Urothelium cell line (cell line): ENCODE results near the gene KCNJ11.
"Not testable (repeated sequence)": the region's sequence is repeated elsewhere in the genome, so short reads cannot be mapped to it uniquely, and the experiment has no call there.

Experiments
- DNase-seq: peaks from one replicate; pipeline ENCODE4 v3.0.0; 2011; ENCODE audit warnings: low spot score, mixed read lengths
- FAIRE-seq: peaks from 2 replicates; lab custom pipeline; 2011; peaks lifted over from hg19 to GRCh38; lab: Jason Lieb, UNC

KCNJ11 gene

DNA sequence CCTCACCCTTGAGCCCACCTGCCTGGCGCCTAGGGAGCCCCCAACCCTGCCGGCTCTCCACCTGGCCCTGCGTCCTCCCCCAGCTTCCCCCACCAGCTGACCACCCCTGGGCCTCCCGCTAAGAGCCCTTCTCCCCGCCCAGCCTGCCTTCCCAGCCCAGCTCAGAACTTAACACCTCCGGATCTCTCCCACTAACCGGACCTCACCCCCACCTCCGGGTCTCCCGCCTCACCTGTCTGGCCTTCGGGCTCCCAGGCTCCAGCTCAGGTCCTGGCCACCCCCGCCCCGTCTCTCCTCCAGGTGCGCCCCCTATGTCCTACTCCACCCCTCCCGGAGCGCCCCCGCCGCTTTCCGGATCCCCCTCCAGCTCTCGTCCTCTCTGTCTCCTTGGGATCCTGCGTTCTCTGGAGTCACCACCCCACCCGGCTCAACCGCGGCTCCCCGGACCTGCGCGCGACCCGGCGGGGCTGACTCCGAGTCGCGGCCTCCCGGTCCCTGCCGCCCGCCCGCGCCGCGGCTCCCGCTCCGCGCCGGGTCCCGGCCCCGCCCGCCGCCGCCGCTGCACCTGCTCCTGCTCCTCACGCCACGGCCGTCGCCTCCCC is at the start of gene KCNJ11:
TSS of gene KCNJ11 (minus strand) at position 51 of the 602 bp plus-strand sequence. CDS start 568 bp downstream, outside the sequence.
- FAIRE-seq (no peak), DNase-seq (peak; percentile 27)

GRCh38 chr11:17437366-17437765 is 48.9 kb upstream of the KCNJ11 start:
- DNase-seq (no peak), FAIRE-seq (peak; percentile 72)

DNA sequence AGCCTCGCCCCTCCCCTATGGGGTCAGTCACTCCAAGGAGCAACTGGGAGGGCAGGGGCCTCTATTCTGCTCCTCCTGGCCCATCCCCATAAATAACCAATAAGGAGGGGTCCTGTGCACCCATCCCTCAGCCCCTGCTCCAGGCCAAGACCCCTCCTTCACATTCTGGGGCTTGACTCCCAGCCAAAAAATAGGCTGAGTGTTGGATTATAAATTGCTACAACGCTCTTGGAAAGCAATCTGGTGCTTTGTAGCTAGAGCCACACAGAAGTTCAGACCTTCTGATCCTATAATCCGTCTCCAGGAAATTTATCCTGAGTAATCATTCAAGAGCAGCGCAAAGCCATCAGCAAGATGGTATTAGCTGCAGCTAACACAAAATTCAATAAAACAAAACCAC is 45.6 kb upstream of the KCNJ11 start:
- FAIRE-seq (no peak), DNase-seq (no peak)

- FAIRE-seq = no peak
- DNase-seq = no peak
These were observed 43.5 kb upstream of the KCNJ11 start for GRCh38 chr11:17432002-17432401.

- FAIRE-seq (no peak), DNase-seq (no peak)
These were observed 42.7 kb upstream of the KCNJ11 start for GRCh38 chr11:17431139-17431538.

- no peak for DNase-seq
- FAIRE-seq = no peak
These were observed 42.2 kb upstream of the KCNJ11 start for GRCh38 chr11:17430616-17431015.

- FAIRE-seq (no peak), DNase-seq (no peak)
These were observed 40.5 kb upstream of the KCNJ11 start for GRCh38 chr11:17428925-17429324.

DNA sequence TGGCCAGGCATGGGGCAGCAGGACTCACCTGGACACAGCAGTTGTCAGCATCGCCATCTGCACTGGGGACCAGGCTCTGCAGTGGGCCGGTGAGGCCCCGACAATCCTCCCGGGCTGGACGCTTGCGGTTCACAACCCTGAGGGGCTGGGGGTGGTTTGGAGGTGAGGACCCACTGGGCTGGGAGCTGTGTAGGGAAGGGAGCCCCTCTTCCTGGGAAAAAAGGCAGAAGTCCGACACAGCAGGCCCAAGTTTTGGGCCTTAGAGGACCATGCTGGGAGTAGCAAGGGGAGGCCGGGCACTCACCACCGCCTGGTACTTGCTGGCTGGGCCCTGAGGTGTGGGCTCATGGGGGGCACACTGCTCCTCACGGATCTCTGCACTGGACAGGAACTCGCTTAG is 39.8 kb upstream of the KCNJ11 start:
- DNase-seq (no peak), FAIRE-seq (no peak)

GRCh38 chr11:17426233-17426632 is 37.8 kb upstream of the KCNJ11 start:
- not testable (repeated sequence) for DNase-seq, FAIRE-seq

DNA sequence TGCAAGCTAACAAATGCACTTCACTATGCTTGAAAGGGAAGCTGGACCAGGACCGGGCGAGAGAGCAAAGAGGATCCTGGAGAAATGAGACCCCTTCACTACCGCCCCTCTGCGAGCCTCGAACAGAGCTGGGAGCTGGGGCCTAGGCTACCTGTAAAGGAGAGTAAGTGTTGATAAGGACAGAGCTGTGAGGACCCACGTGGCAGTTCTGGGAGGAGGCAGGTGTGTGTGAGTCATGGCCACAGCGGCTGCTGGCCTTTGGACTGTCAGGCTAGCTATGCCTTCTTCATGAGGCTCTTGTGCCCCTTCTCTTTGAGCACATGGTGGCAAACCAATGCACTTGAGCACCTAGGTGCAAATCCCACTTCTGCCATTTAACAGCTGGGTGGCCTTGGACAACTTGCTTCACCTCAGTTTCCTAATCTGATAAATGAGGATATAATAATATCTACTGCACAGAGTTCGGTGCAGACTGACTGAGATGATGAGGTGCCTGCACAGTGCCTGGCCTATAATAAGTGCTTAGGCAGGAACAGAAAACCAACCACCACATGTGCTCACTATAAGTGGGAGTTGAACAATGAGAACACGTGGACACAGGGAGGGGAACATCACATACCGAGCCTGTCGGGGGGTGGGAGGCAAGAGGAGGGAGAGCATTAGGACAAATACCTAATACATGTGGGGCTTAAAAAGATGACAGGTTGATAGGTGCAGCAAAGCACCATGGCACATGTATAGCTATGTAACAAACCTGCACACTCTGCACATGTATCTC is 35.3 kb upstream of the KCNJ11 start:
- no peak for DNase-seq
- FAIRE-seq = peak; percentile 46

GRCh38 chr11:17421781-17422180 is 33.3 kb upstream of the KCNJ11 start:
- no peak for DNase-seq
- no peak for FAIRE-seq

DNA sequence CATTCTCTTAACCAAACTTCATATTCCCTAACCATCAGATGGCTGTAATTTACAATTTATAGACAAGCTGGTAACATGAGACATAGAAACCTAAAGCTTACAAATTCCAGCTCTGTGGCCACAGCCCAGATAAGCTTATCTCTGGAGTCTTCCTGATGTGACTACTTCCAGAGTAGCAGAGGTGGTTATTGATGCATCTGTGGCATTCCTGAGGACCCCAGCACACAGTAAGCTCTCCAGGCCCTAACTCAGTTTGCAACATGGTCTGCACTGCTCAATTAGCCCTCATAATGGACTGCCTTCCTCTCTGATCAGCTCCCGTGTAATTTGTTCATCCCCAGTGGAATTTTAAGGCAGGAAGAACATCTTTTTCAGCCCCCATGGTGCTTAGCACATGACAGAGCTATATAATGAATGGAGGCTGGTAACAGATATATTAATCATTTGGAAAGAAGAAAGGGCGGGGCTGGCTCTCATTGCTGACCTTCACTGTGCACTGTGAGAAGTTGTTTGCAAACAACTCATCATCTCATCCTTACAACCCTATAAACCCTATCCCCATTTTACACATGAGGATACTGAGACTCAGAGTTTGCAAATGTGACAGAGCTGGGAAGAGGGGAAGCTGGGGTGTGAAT is 30.1 kb upstream of the KCNJ11 start:
- no peak for FAIRE-seq
- DNase-seq = no peak

DNA sequence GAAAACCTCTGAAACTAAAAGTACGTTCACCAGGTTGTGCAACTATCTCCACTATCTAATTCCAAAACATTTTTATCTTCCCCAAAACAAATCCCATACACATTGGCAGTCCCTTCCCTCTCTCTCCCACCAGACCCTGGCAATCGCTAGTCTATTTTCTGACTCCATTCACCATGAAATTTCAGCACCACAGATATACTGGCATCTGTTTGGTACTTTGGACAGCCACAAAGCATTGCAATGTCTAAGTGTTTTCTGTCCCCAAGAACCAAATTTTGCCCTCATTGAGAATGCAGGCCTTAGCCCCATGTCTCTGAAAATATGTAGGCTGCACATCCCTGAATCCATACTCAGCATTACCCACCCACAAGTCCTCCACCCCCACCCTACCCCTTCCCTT is 28.0 kb upstream of the KCNJ11 start:
- no peak for FAIRE-seq
- no peak for DNase-seq

GRCh38 chr11:17415523-17416104 is 27.2 kb upstream of the KCNJ11 start:
- FAIRE-seq (no peak), DNase-seq (no peak)

DNA sequence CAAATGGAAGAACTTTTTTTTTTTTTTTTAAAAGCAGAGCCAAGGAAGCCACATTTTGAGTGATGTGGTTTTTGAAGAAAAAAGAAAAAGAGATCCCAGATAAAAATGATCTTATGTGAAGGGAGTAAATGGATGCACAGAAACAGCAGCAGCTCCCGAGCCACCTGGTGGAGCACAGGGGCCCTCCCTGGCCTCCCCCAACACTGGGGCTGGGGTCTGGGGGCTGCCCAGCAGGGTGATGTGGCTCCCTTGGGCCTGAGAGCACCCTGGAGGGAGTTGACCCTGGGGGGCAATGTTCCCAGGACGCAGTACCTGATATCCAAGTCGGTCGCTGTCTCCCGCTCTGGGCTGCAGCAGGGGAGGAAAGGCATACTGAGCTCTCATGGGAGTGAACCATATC is 26.5 kb upstream of the KCNJ11 start:
- DNase-seq (no peak), FAIRE-seq (no peak)

GRCh38 chr11:17414317-17414737 is 25.9 kb upstream of the KCNJ11 start:
- DNase-seq (no peak), FAIRE-seq (no peak)

GRCh38 chr11:17413414-17414316 is 25.2 kb upstream of the KCNJ11 start:
- no peak for FAIRE-seq
- DNase-seq = no peak

DNA sequence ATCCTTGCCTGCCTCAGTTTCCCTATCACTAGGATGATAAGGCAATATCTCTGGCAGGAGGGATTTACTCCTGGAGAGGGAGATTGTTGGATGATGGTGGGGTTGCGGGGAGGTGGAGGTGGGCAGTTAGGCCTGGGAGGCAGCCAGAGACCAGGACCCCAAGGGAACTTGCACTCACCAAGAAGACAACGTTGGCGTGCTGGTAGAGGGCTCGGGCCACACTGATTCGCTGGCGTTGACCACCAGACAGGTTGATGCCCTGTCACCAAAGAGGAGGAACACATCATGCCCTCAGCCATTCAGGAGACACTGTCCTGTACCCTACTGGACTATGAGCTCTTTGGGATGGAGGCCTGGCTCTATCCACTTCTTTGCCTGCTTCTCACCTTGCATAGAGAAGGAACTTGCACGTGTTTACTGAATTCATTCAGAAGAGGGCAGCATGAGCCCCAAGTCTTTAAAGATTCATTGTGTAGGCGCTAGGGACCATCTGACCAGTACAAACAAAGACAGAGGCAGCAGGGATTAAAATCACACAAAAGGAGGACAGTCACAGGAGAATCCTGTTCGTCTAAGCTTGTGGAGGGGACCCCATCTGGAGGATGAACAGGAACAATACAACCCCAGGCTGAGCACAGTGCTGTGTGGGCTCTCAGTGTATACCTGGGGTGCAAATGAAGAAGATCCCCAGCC is 24.2 kb upstream of the KCNJ11 start:
- DNase-seq = no peak

GRCh38 chr11:17411418-17411817 is 23.0 kb upstream of the KCNJ11 start:
- FAIRE-seq (no peak), DNase-seq (no peak)

More for the DNA sequence above, 24.2 kb upstream of the KCNJ11 start:
- no peak for FAIRE-seq
